Transverse colon (tissue), 4 donors: ENCODE data around the gene HSPA5. TPM values are rescaled to one million over a fixed set of nuclear protein-coding genes. Genes with fewer than 3 reads are reported as not detected.
A peak's percentile ranks its signal among the peaks of the same experiment; 100 is the strongest.
"Not testable (repeated sequence)": the region's sequence is repeated elsewhere in the genome, so short reads cannot be mapped to it uniquely, and the experiment has no call there.

Experiments used
- DNase-seq: peaks from one replicate; pipeline ENCODE4 v3.0.0-alpha.2; 2019
- H3K27ac ChIP-seq, 4 donors: fragments of 200-600 bp; sonication (generic); 2 replicates each; pipeline ENCODE4 v1.5.1; 2016 to 2018; ENCODE audit warnings: inconsistent platforms in 4 of 4
- H3K27me3 ChIP-seq: fragments of 200-600 bp; sonication (generic); 2 replicates; pipeline ENCODE4 v1.5.1; 2017; ENCODE audit warnings: inconsistent platforms
- H3K36me3 ChIP-seq, 4 donors: fragments of 200-600 bp; sonication (generic); 2 replicates each; pipeline ENCODE4 v1.5.1; 2017 to 2019; ENCODE audit warnings: inconsistent platforms in 4 of 4
- H3K4me1 ChIP-seq, 4 donors: fragments of 200-600 bp; sonication (generic); 2 replicates each; pipeline ENCODE4 v1.5.1; 2017 to 2020; ENCODE audit warnings: inconsistent platforms in 4 of 4
- H3K4me3 ChIP-seq, 4 donors: fragments of 200-600 bp; sonication (generic); 1 replicate in 1 of 4; 2 replicates in 3 of 4; pipeline versions ENCODE4 v1.5.1 to v1.6.1; 2017 to 2019; ENCODE audit warnings: inconsistent platforms in 4 of 4
- H3K9me3 ChIP-seq, 2 donors: fragments of 200-600 bp; sonication (generic); 2 replicates each; pipeline ENCODE4 v1.5.1; 2017 to 2019; ENCODE audit warnings: inconsistent platforms in 2 of 2
- EP300 ChIP-seq: sonication (generic); formaldehyde crosslinking; IDR thresholded peaks from one replicate; pipeline ENCODE4 v1.6.1; 2017; ENCODE audit warnings: antibody characterized with exemption, low read depth
- POLR2A ChIP-seq: fragments of 450-650 bp; IDR thresholded peaks from one replicate; pipeline ENCODE4 v1.6.1; 2016; ENCODE audit warnings: antibody characterized with exemption, mild to moderate bottlenecking, moderate library complexity
- POLR2AphosphoS5 ChIP-seq, 3 donors: sonication (generic); formaldehyde crosslinking; IDR thresholded peaks; one replicate each; pipeline ENCODE4 v1.6.1; 2016; ENCODE audit warnings: antibody characterized with exemption in 3 of 3
- WGBS, 2 donors: methylation state at CpG; one replicate each; pipeline ENCODE4 v1.1.5; 2018; ENCODE audit warnings: low coverage in 1 of 2; 5-methylcytosine and 5-hydroxymethylcytosine counted together
- in situ Hi-C, 4 donors: fragments of 200-750 bp; cut with MboI; loops; one replicate each; pipeline versions ENCODE4 v1.15.0 to v1.15.1; 2017; ENCODE audit warnings: low sequenced_read_pairs in 3 of 4, low pct_ligation_motif_present in 1 of 4, low pct_unique_long_range_greater_than_20kb in 1 of 4
- intact Hi-C: fragments of 100-400 bp; cut with DNase I; formaldehyde crosslinking; loops from one replicate; pipeline ENCODE4 v1.15.1; 2023; ENCODE audit warnings: low total_unique reads
- total RNA-seq, 4 donors: library from RNA; depleted of rRNA; stranded (reverse); fragments of >200 nt; gene quantifications; one replicate each; pipeline ENCODE4 v1.1.0, GENCODE V29; 2016
- TF ChIP-seq, protein P1 (sequence below), 5 experiments: fragments of 200-600 bp in 3 of 5; fragments of 450-650 bp in 2 of 5; sonication (generic) in 3 of 5; IDR thresholded peaks; 1 replicate in 2 of 5; 2 replicates in 3 of 5; pipeline ENCODE4 v1.5.1; 2016 to 2017; ENCODE audit warnings: antibody characterized with exemption in 5 of 5, inconsistent platforms in 3 of 5, mild to moderate bottlenecking in 2 of 5, moderate library complexity in 1 of 5

Gene HSPA5
- total RNA-seq, 4 donors from 2014 or later = 49.8 to 115 (median 66.1) TPM

DNA sequence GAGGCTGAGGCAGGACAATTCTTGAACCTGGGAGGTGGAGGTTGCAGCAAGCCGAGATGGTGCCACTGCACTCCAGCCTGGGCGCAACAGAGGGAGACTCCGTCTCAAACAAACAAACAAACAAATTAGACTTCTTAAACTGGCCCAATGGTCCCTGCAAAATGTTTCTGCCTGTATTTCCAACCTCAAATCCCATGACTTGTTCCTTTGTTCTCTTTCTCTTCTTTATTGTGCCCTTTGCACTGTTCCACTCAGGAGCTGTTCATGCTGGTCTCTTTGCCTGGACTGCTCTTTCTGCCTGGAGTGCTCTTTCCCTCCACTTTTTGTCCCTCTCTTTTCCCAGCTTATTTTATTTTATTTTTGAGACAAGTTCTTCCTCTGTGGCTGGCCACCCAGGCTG lies 36.7 kb downstream of the HSPA5 start:
- Histone ChIP-seq H3K27me3 (no peaks in the 10 kb centered on the region), H3K4me3 (no peak overlapping the region), H3K36me3 (peaks cover 0 to 8% (median 2%) of the 10 kb centered on the region in 4 donors), H3K9me3 (no peaks in the 10 kb centered on the region), H3K27ac (no peak overlapping the region), H3K4me1 (peaks cover 0 to 10% (median 9%) of the 10 kb centered on the region in 4 donors)
- 97% methylated on average over 3 of the region's 3 CpGs; no CpG with 5 or more reads in 1 of the 2 donors for WGBS, 2 donors
- intact Hi-C loops (loop anchor here (10.0 kb wide), 1 partner anchor 1650 kb away; no protein-coding TSS in a partner anchor), in situ Hi-C loops (no loop called here)
- DNase-seq = no peak
- TF ChIP-seq, protein P1, sequence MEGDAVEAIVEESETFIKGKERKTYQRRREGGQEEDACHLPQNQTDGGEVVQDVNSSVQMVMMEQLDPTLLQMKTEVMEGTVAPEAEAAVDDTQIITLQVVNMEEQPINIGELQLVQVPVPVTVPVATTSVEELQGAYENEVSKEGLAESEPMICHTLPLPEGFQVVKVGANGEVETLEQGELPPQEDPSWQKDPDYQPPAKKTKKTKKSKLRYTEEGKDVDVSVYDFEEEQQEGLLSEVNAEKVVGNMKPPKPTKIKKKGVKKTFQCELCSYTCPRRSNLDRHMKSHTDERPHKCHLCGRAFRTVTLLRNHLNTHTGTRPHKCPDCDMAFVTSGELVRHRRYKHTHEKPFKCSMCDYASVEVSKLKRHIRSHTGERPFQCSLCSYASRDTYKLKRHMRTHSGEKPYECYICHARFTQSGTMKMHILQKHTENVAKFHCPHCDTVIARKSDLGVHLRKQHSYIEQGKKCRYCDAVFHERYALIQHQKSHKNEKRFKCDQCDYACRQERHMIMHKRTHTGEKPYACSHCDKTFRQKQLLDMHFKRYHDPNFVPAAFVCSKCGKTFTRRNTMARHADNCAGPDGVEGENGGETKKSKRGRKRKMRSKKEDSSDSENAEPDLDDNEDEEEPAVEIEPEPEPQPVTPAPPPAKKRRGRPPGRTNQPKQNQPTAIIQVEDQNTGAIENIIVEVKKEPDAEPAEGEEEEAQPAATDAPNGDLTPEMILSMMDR (IDR thresholded peaks at IDR 0.05) = no peak
- TF ChIP-seq POLR2A (no peak), POLR2AphosphoS5 (IDR thresholded peaks at IDR 0.05) (no peak), EP300 (no peak)

DNA sequence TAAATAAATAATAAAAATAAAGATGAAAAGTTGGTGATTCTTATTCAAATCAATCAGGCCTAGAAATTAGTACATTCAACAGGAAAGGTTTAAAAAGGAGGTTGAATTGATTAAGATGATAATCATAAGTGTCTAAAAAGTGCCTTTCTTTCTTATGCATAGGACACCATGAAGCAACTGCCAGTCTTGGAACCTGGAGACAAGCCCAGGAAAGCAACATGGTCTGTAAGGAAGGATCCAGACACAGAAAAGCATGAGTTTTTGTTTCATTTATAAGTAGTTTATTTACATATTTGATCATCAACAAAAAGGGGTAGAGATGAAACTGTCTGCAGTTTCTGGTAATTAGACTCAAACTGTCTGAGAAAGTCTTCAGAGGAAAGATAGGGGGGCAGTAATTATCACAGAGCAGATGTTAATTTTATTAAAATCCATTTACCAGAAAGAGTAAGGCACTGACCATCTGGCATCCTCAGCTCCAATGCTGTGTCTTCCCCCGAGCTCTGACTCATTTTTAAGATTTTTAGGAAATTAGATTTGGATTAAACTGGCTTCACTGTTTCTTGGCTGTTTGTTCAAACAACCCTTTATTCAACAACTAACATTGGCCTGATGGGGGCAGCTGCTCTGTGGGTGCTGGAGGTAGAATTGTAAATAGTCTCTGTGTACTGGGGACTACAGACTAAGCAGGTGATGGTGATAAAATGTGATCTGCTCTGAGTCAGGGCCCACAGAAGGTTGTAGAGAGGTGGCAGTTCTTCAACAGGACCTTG lies 38.1 kb downstream of the HSPA5 start:
- in situ Hi-C loops = no loop called here
- peaks cover 0 to 5% (median 0%) of the 10 kb centered on the region in 4 donors for H3K36me3 ChIP-seq
- peaks cover 0 to 18% (median 15%) of the 10 kb centered on the region in 4 donors for H3K4me1 ChIP-seq
- H3K27ac ChIP-seq = no peak overlapping the region
- H3K27me3 ChIP-seq = no peaks in the 10 kb centered on the region
- no peak overlapping the region for H3K4me3 ChIP-seq
- DNase-seq = no peak
- 80 to 89% methylated on average over 1 of the region's 1 CpG for WGBS, 2 donors
- no peaks in the 10 kb centered on the region for H3K9me3 ChIP-seq
- no peak for TF ChIP-seq POLR2A
- no peak for TF ChIP-seq EP300
- no peak for TF ChIP-seq POLR2AphosphoS5 (IDR thresholded peaks at IDR 0.05)
- TF ChIP-seq, protein P1 (IDR thresholded peaks at IDR 0.05) = no peak
- intact Hi-C loops = loop anchor here (10.0 kb wide), 1 partner anchor 1648 kb away; no protein-coding TSS in a partner anchor

DNA sequence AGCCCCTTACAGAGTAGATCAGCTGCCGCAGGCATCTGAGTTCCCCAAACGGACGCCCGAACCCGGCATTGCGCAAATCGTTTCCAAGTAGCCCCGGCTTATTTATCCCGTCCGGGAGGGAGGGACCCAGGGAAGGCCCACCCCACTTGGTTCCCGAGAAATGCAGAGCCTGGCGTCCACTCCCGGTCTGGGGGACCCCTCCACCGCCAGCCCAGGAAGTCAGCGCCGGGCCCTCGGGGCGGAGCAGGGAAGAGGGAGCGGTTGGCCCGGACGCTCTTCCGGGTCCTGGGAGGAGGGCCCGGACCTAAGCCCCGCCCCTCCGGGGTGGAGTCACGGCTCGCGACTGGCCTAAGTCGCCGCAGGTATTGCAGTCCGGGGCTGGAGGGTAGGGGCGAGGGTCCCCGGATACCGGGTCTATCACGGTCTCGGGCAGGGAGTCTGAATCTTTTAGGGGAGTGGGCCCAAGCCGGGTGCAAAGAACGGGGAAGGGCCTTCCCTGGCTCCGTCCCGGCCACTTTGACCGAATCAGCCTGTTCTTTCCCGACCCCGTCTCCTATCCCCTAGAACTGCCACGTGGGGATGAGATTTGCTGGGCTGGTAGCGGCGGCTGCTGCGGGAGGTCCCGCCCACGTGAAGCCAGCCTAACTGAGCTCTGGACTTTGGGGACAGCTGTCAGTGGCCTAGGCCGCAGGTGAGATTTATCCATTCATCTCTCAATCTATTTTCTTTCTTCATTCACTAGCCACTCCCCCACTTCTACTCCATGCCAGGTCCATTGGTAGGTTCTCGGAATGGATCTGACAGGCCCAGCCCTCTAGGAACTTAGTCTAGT lies 40.7 kb downstream of the HSPA5 start, which contains the start of gene RABEPK:
TSS of gene RABEPK (plus strand) at position 327 of the 832 bp plus-strand sequence. CDS start 2,472 bp downstream, outside the sequence.
- Histone ChIP-seq H3K4me1 (peaks cover 0 to 18% (median 15%) of the 10 kb centered on the region in 4 donors), H3K27ac (peak within 1 kb of the TSS; percentile 89 to 99 (median 95)), H3K9me3 (no peaks in the 10 kb centered on the region), H3K27me3 (no peaks in the 10 kb centered on the region), H3K4me3 (peak within 1 kb of the TSS; percentile 52 to 77 (median 62)), H3K36me3 (no peaks in the 10 kb centered on the region)
- DNase-seq = peak; percentile 95
- whole genome bisulfite sequencing, 2 donors = 0 to 1% methylated on average over 2 to 44 of the region's 51 CpGs
- intact Hi-C loops = loop anchor here (10.0 kb wide), 1 partner anchor 1646 kb away; no protein-coding TSS in a partner anchor
- peak; percentile 93 for TF ChIP-seq POLR2A
- TF ChIP-seq POLR2AphosphoS5 (IDR thresholded peaks at IDR 0.05) = peak; percentile 94 to 96 (median 96)
- no peak for TF ChIP-seq EP300
- in situ Hi-C loops = no loop called here

- H3K27ac ChIP-seq, in situ Hi-C loops, H3K36me3 ChIP-seq, intact Hi-C loops, DNase-seq, H3K9me3 ChIP-seq, H3K27me3 ChIP-seq, H3K4me3 ChIP-seq: not testable (repeated sequence)
- peaks cover 6 to 13% (median 10%) of the 10 kb centered on the region in 4 donors for H3K4me1 ChIP-seq
- 60 to 80% methylated on average over 1 of the region's 1 CpG for WGBS, 2 donors
Observed at GRCh38 chr9:125195591-125195990, 45.6 kb downstream of the HSPA5 start.

DNA sequence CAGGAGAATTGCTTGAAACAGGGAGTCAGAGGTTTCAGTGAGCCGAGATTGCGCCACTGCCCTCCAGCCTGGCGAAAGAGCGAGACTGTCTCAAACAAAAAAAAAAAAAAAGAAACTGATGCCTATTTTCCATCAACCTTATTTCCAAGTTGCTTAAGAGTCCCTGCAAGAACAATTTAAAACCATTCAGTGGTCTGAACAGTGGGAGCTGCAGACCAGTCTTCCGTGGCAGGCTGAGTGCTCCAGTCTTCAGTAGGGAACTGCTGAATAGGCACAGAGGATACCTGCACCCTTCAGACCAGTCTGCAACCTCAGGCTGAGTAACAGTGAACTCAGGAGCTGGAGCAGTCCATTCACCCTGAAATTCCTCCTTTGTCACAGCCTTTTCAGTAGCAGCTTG lies 46.7 kb downstream of the HSPA5 start:
- peaks cover 9 to 17% (median 11%) of the 10 kb centered on the region in 4 donors for H3K4me1 ChIP-seq
- H3K36me3 ChIP-seq, H3K9me3 ChIP-seq, intact Hi-C loops, DNase-seq, H3K27ac ChIP-seq, in situ Hi-C loops, H3K27me3 ChIP-seq, H3K4me3 ChIP-seq: not testable (repeated sequence)
- 92 to 100% methylated on average over 1 to 5 of the region's 5 CpGs for WGBS, 2 donors
